ENCODE results near the gene AGAP3.

- TF ChIP-seq POLR2AphosphoS5 (IDR thresholded peaks at IDR 0.05; ENCODE audit: low read depth, low read length), result no peak
- no peak for TF ChIP-seq CTCF (IDR thresholded peaks at IDR 0.05)
- no peak for TF ChIP-seq REST (IDR thresholded peaks at IDR 0.05; ENCODE audit: insufficient read depth in 1 of 2, low read depth in 2 of 2, low read length in 1 of 2)
Observed at GRCh38 chr7:151088019-151088855, 2.0 kb downstream of the AGAP3 start.

All from Panc1 (cell line).